Measurements from ENCODE around the gene RSAD1. TPM values are rescaled to one million over a fixed set of nuclear protein-coding genes. Genes with fewer than 3 reads are reported as not detected.

RSAD1 gene
- total and polyA plus RNA-seq, 8 donors: 20.1 to 49.4 (median 33.6) TPM

DNA sequence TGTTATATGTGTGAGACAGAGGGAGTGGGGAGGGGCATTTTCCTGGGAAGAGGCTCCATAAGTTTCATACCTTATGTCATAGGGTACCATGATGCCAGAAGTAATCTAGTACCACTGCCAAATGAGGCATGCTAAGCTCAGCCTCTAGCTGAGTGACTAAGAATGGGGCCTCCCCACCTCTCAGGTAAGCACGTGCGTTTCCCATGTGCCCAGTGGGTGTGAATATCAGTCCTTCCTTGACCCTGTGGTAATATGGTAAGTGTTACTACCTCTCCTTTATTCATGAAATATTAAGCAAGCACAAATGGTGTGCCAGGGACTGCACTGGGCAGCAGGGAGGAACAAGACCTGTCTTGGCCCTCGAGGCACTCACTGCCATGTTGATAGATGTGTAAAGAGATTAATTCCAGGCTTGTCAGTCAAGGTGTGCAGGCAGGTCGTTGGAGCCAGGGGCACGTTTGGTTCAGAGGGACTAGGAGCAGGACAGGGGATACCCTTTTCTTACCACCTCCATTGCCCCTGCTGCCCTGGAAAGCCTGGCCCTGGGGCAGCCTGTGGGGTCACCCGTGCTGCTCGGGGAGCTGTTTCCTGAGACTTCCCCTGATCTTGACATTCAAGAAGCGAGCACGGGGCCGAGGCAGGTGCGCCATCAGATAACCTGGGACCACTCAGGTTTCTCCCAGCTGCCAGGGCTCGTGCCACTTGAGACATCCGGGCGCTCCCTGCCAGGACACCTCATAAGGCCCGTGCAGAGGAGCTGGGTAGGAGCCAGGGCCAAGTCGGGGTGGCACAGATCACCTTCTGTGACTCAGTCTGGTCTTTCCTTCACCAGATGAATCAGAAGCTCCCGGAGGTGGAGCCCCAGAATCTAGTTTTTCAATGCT is 8.8 kb downstream of the RSAD1 start:
- Histone ChIP-seq H3K27ac (no peak overlapping the region), H3K4me3 (no peak overlapping the region), H3K4me1 (peaks cover 4 to 6% (median 5%) of the 10 kb centered on the region in 3 donors), H3K36me3 (peaks cover 0 to 25% (median 0%) of the 10 kb centered on the region in 3 donors), H3K9me3 (no peaks in the 10 kb centered on the region), H3K27me3 (no peaks in the 10 kb centered on the region)
- TF ChIP-seq, protein P1, sequence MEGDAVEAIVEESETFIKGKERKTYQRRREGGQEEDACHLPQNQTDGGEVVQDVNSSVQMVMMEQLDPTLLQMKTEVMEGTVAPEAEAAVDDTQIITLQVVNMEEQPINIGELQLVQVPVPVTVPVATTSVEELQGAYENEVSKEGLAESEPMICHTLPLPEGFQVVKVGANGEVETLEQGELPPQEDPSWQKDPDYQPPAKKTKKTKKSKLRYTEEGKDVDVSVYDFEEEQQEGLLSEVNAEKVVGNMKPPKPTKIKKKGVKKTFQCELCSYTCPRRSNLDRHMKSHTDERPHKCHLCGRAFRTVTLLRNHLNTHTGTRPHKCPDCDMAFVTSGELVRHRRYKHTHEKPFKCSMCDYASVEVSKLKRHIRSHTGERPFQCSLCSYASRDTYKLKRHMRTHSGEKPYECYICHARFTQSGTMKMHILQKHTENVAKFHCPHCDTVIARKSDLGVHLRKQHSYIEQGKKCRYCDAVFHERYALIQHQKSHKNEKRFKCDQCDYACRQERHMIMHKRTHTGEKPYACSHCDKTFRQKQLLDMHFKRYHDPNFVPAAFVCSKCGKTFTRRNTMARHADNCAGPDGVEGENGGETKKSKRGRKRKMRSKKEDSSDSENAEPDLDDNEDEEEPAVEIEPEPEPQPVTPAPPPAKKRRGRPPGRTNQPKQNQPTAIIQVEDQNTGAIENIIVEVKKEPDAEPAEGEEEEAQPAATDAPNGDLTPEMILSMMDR (IDR thresholded peaks at IDR 0.05): no peak
- WGBS, 2 donors: 74 to 76% methylated on average over 17 of the region's 17 CpGs
- intact Hi-C loops (cut with DNase I): loop anchor here (5.0 to 10.0 kb wide), 4 partner anchors 47 to 137 kb away; partner anchors contain the start of gene EPN3 (in 1 of the 3)
- peak in 2 of 4 donors; percentile 30 to 36 for ATAC-seq
- DNase-seq: no peak
- no peak for FAIRE-seq

- Histone ChIP-seq H3K36me3 (peaks cover 0 to 17% (median 0%) of the 10 kb centered on the region in 3 donors), H3K9me3 (no peaks in the 10 kb centered on the region), H3K4me1 (no peaks in the 10 kb centered on the region), H3K27ac (no peak overlapping the region), H3K27me3 (no peaks in the 10 kb centered on the region), H3K4me3 (no peak overlapping the region)
- intact Hi-C loops (cut with DNase I): loop anchor here (5.0 to 10.0 kb wide), 4 partner anchors 46 to 136 kb away; partner anchors contain the start of gene EPN3 (in 1 of the 3)
- 87 to 88% methylated on average over 2 of the region's 2 CpGs for WGBS, 2 donors
- no peak for FAIRE-seq
- ATAC-seq: no peak
- TF ChIP-seq, protein P1 (IDR thresholded peaks at IDR 0.05): no peak
- no peak for DNase-seq
Measured at GRCh38 chr17:50488880-50489279, 10.2 kb downstream of the RSAD1 start.

- no peak overlapping the region for H3K27ac ChIP-seq
- ATAC-seq: no peak
- no peaks in the 10 kb centered on the region for H3K4me1 ChIP-seq
- no peak overlapping the region for H3K4me3 ChIP-seq
- no peaks in the 10 kb centered on the region for H3K27me3 ChIP-seq
- no peaks in the 10 kb centered on the region for H3K9me3 ChIP-seq
- intact Hi-C loops (cut with DNase I): no loop called here
- no peak for FAIRE-seq
- no peak for DNase-seq
- TF ChIP-seq, protein P1 (IDR thresholded peaks at IDR 0.05): no peak
- 42 to 58% methylated on average over 1 of the region's 1 CpG for WGBS, 2 donors
- H3K36me3 ChIP-seq: no peaks in the 10 kb centered on the region
Measured at GRCh38 chr17:50491505-50491904, 12.8 kb downstream of the RSAD1 start.

DNA sequence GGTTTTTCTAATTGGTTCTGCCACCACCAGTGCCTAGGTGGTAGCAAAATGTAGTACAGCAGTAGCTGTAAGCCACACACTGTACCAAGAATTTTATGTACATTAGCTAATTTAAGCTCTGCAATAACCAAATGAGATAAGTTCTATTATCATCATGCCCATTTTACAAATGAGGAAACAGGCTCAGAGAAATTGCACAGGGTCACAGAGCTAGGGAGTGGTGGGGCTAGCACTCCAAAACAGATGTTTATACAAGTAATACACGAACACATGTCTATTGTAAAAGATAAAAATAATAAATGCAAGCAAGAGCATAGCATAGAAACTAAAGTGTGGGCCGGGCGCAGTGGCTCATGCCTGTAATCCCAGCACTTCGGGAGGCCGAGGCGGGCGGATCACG is 13.6 kb downstream of the RSAD1 start:
- Histone ChIP-seq H3K27me3 (no peaks in the 10 kb centered on the region), H3K4me1 (no peaks in the 10 kb centered on the region), H3K9me3 (no peaks in the 10 kb centered on the region), H3K27ac (no peak overlapping the region), H3K4me3 (no peak overlapping the region), H3K36me3 (no peaks in the 10 kb centered on the region)
- intact Hi-C loops (cut with DNase I): no loop called here
- DNase-seq: no peak
- TF ChIP-seq, protein P1 (IDR thresholded peaks at IDR 0.05): no peak
- no peak for FAIRE-seq
- 82 to 93% methylated on average over 6 to 8 of the region's 8 CpGs for WGBS, 2 donors
- ATAC-seq: no peak

DNA sequence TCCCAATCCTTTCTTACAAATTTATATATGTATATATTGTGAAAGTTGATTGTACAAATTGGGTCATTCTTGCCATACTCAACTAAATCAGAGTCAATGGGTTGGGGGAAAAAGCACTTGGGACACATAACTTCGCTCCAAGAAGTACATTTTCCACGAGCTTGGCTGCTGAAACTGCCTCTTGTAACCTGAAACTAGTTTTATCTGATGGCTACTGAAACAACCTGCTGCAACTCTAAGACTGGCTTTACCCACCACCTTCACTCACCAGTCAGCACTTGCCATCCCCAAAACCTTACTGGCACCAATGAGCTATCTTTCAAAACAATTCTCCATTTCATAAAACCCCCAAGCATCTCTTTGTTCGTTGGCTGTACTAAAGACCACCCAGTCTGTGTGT is 15.1 kb downstream of the RSAD1 start:
- H3K4me3 ChIP-seq: no peak overlapping the region
- no peaks in the 10 kb centered on the region for H3K9me3 ChIP-seq
- no peak overlapping the region for H3K27ac ChIP-seq
- TF ChIP-seq, protein P1 (IDR thresholded peaks at IDR 0.05): no peak
- no peaks in the 10 kb centered on the region for H3K27me3 ChIP-seq
- H3K36me3 ChIP-seq: no peaks in the 10 kb centered on the region
- 29 to 47% methylated on average over 3 of the region's 3 CpGs for WGBS, 2 donors
- ATAC-seq (no peak), FAIRE-seq (no peak), DNase-seq (no peak)
- H3K4me1 ChIP-seq: no peaks in the 10 kb centered on the region
- intact Hi-C loops (cut with DNase I): no loop called here
